Adrenal gland (tissue), 12 donors: ENCODE data around the gene AQP3. TPM values are rescaled to one million over a fixed set of nuclear protein-coding genes. Genes with fewer than 3 reads are reported as not detected.

Experiments used
- DNase-seq, 7 donors: peaks; one replicate each; pipeline ENCODE4 v3.0.0-alpha.2; 2019 to 2020
- H3K27ac ChIP-seq, 5 donors: fragments of 200-600 bp; sonication (generic) in 4 of 5; 1 replicate in 3 of 5; 2 replicates in 2 of 5; pipeline versions ENCODE4 v1.5.1 to v1.8.0; 2016 to 2020; ENCODE audit warnings: mild to moderate bottlenecking in 1 of 5
- H3K27me3 ChIP-seq: fragments of 200-600 bp; 2 replicates; pipeline ENCODE4 v1.8.0; 2021
- H3K36me3 ChIP-seq, 2 donors: fragments of 200-600 bp; replicated peaks in 1 of 2; 1 replicate in 1 of 2; 2 replicates in 1 of 2; pipeline versions ENCODE4 v1.5.1 to v1.8.0; 2018 to 2022
- H3K4me1 ChIP-seq, 2 donors: fragments of 200-600 bp; replicated peaks in 1 of 2; 1 replicate in 1 of 2; 2 replicates in 1 of 2; pipeline versions ENCODE4 v1.5.1 to v1.8.0; 2018 to 2021
- H3K4me3 ChIP-seq, 4 donors: fragments of 200-600 bp; sonication (generic) in 3 of 4; one replicate each; pipeline ENCODE4 v1.5.1; 2016 to 2018
- H3K9me3 ChIP-seq, 3 donors: fragments of 200-600 bp; sonication (generic) in 1 of 3; replicated peaks in 1 of 3; 1 replicate in 2 of 3; 2 replicates in 1 of 3; pipeline versions ENCODE4 v1.5.1 to v1.8.0; 2016 to 2021
- POLR2A ChIP-seq, 2 donors: fragments of 450-650 bp; IDR thresholded peaks; one replicate each; pipeline ENCODE4 v1.6.1; 2017; ENCODE audit warnings: antibody characterized with exemption in 2 of 2, mild to moderate bottlenecking in 2 of 2, moderate library complexity in 1 of 2
- WGBS, 4 donors: extraction: QIAGEN DNeasy Blood & Tissue Kit in 2 of 4; methylation state at CpG; one replicate each; pipeline versions ENCODE4 v1.1.5 to v1.1.7; 2013 to 2017; 5-methylcytosine and 5-hydroxymethylcytosine counted together
- intact Hi-C, 2 donors: fragments of 100-400 bp; cut with DNase I; formaldehyde crosslinking; loops; one replicate each; pipeline versions ENCODE4 v1.14.1 to v1.15.0; 2022 to 2023
- polyA plus RNA-seq, 3 donors: library from polyadenylated mRNA; stranded (reverse); fragments of 200-250 nt in 2 of 3; fragments of 350-450 nt in 1 of 3; fragmentation: Illumina TruSeq in 1 of 3; extraction: RNeasy Lipid Tissue Mini Kit (QIAGEN cat#74804) in 1 of 3; gene quantifications; one replicate each; pipeline ENCODE4 v1.2.3, GENCODE V29; 2013 to 2014
- total RNA-seq, 9 donors: library from RNA; depleted of rRNA in 4 of 9; stranded (reverse); fragments of >200 nt in 4 of 9; fragments of 120-200 nt in 1 of 9; fragmentation: NEBNext Ultra II Directional in 1 of 9; extraction: Animal tissue kit (Norgen Biotek cat#: 25700) in 1 of 9; gene quantifications; one replicate each; pipeline versions ENCODE4 v1.1.0 to v1.2.4, GENCODE V29; 2013 to 2023
- TF ChIP-seq, protein P1 (sequence below), 6 experiments: fragments of 450-650 bp in 4 of 6; fragments of 200-600 bp in 2 of 6; sonication (generic) in 1 of 6; IDR thresholded peaks; 1 replicate in 5 of 6; 2 replicates in 1 of 6; pipeline versions ENCODE4 v1.5.1 to v1.8.0; 2016 to 2021; ENCODE audit warnings: antibody characterized with exemption in 6 of 6, mild to moderate bottlenecking in 2 of 6, moderate library complexity in 1 of 6
- donor health status: healthy with polysubstance abuse.
- donor health status: Bipolar disorder and iron deficiency.
- donor health status: DM: yes; HTN: yes; CAD: no.
- donor health status: DM: no; HTN: no; CAD: no.
- donor health status: DM: no; HTN: no; CAD: no.
- donor health status: DM: yes; HTN: yes; CAD: no.

AQP3 gene
- total and polyA plus RNA-seq, 12 donors, result 0.88 to 17.9 (median 2.3) TPM

DNA sequence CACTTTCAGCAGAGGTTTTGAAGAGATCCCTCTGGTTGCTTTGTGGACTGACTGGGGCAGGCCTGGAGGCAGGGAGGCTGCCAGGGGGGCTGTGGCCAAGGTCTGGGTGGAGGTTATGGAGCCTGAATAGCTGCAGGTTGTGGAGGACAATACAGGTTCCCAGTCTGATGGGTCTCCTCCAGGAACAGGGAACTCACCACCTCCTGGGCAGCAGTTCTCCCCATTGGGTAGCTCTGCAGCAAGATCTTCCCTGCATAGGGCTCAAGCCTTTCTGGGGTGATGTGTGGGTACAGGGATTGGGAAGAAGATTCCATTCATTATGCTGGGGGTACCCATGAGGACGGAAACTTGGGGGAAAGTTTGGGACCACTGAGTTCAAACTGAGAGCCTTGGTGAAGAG lies 6.8 kb downstream of the AQP3 start:
- intact Hi-C loops, result no loop called here

DNA sequence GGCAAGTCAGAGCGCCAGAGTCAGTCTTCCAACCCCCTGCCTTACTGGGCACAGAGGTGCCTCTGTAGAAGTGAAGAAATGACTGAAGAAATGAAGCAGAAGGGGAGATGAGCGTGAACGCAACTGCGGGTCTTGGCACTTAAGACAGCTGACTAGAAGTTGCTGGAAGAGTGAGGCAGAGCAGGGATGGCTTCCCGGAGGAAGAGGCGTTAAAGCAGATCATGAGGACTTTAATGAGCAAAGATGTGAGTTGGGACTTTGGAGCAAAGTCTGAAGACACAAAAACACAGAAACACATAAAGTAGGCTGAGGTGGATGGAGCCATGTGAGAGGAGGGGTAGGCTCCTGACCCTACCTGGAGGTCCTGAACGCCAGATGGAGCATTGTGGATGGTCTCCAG lies 7.2 kb downstream of the AQP3 start:
- Histone ChIP-seq H3K27me3 (no peaks in the 10 kb centered on the region), H3K9me3 (no peaks in the 10 kb centered on the region), H3K27ac (no peak overlapping the region), H3K36me3 (no peaks in the 10 kb centered on the region), H3K4me3 (no peak overlapping the region), H3K4me1 (no peaks in the 10 kb centered on the region)
- no peak for DNase-seq
- WGBS, 4 donors, result 92 to 96% (median 94%) methylated on average over 7 of the region's 7 CpGs
- no peak for TF ChIP-seq POLR2A (IDR thresholded peaks at IDR 0.05)
- TF ChIP-seq, protein P1, sequence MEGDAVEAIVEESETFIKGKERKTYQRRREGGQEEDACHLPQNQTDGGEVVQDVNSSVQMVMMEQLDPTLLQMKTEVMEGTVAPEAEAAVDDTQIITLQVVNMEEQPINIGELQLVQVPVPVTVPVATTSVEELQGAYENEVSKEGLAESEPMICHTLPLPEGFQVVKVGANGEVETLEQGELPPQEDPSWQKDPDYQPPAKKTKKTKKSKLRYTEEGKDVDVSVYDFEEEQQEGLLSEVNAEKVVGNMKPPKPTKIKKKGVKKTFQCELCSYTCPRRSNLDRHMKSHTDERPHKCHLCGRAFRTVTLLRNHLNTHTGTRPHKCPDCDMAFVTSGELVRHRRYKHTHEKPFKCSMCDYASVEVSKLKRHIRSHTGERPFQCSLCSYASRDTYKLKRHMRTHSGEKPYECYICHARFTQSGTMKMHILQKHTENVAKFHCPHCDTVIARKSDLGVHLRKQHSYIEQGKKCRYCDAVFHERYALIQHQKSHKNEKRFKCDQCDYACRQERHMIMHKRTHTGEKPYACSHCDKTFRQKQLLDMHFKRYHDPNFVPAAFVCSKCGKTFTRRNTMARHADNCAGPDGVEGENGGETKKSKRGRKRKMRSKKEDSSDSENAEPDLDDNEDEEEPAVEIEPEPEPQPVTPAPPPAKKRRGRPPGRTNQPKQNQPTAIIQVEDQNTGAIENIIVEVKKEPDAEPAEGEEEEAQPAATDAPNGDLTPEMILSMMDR (IDR thresholded peaks at IDR 0.05), result no peak
- intact Hi-C loops, result no loop called here

More for the DNA sequence above, 6.8 kb downstream of the AQP3 start:
- H3K27me3 ChIP-seq, result no peaks in the 10 kb centered on the region
- no peaks in the 10 kb centered on the region for H3K9me3 ChIP-seq
- no peaks in the 10 kb centered on the region for H3K4me1 ChIP-seq
- H3K4me3 ChIP-seq, result no peak overlapping the region
- H3K27ac ChIP-seq, result no peak overlapping the region
- 91 to 100% (median 100%) methylated on average over 1 of the region's 1 CpG; no CpG with 5 or more reads in 1 of the 4 donors for WGBS, 4 donors
- no peak for DNase-seq
- no peak for TF ChIP-seq POLR2A (IDR thresholded peaks at IDR 0.05)
- TF ChIP-seq, protein P1 (IDR thresholded peaks at IDR 0.05), result no peak
- H3K36me3 ChIP-seq, result no peaks in the 10 kb centered on the region

DNA sequence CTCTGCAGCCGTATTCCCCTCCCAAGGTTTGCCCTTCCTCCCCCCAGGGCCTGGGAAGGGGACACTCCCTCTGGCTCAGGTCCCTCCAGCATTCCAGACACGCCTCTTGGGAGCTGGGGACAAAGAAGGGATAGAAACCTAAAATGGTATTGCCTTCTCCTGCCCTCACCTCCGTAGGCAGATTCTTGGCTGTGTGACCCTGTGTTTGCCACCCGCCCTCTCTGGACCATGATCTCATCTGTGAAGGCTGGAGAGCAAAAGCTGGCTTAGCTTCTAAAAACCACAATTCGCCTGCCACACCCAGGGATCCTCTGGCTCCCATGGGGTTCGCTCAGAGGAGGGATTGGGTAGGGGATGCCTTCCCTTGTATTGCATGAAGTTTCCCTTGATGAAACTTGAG lies 7.7 kb downstream of the AQP3 start:
- H3K4me3 ChIP-seq, result no peak overlapping the region
- no peaks in the 10 kb centered on the region for H3K9me3 ChIP-seq
- intact Hi-C loops, result no loop called here
- TF ChIP-seq POLR2A (IDR thresholded peaks at IDR 0.05), result no peak
- TF ChIP-seq, protein P1 (IDR thresholded peaks at IDR 0.05), result no peak
- 59 to 77% (median 67%) methylated on average over 4 to 6 of the region's 6 CpGs for WGBS, 4 donors
- H3K4me1 ChIP-seq, result no peaks in the 10 kb centered on the region
- H3K27me3 ChIP-seq, result no peaks in the 10 kb centered on the region
- no peak for DNase-seq
- H3K27ac ChIP-seq, result no peak overlapping the region
- no peaks in the 10 kb centered on the region for H3K36me3 ChIP-seq

DNA sequence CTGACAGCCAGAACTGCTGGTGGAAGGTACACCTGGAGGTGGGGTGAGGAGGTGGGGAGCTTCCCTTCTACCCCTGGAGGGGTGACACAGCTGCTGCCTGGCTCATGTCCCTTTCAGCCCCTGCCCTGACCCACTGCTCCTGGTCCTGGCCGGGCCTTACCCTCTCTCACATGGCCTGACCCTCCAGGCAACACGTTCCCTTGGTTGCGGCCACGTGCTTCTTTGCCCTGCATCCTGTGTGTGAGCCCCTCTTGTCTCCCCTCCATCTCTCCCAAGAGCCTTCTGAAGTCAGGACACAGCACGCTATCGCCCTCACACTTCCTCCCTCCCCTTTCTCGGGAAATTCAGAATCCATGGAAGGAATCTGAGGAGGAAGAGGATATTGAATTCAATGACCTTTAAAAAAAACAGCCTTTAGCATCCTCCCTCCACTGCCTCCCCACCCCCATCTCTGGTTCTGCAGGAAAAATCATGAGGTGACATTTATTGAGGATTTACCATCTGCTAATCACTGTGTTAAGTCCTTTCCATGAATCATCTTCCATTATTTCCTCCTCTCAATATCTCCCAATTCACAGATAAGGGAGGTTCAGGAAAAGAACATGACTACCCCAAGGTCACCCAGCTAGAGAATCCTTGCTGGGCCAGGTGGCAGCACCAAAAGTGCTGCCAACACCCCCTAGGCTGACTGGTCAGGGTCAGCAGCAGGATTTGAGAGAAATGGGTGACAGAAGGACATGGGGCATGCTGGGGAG lies 8.3 kb downstream of the AQP3 start:
- WGBS, 4 donors, result 64 to 73% (median 67%) methylated on average over 7 of the region's 7 CpGs
- Histone ChIP-seq H3K4me1 (no peaks in the 10 kb centered on the region), H3K9me3 (no peaks in the 10 kb centered on the region), H3K4me3 (no peak overlapping the region), H3K27me3 (no peaks in the 10 kb centered on the region), H3K36me3 (no peaks in the 10 kb centered on the region), H3K27ac (no peak overlapping the region)
- TF ChIP-seq, protein P1 (IDR thresholded peaks at IDR 0.05), result no peak
- no peak for TF ChIP-seq POLR2A (IDR thresholded peaks at IDR 0.05)
- DNase-seq, result peak in 1 of 7 donors; percentile 14
- intact Hi-C loops, result no loop called here
